Activated T-cell treated with anti-CD3 and anti-CD28 coated beads, Interleukin-2, amount 50 U/mL, for 24 hours (primary cell): ENCODE results near the gene GPC1.
A peak's percentile ranks its signal among the peaks of the same experiment; 100 is the strongest.

Source experiments
- DNase-seq: peaks from one replicate; pipeline ENCODE4 v3.0.0-alpha.2; 2020
- H3K27ac Mint-ChIP-seq: 2 replicates; pipeline ENCODE4 v1.8.0; 2020; ENCODE audit warnings: mild to moderate bottlenecking, mixed read lengths
- H3K27me3 Mint-ChIP-seq: 2 replicates; pipeline ENCODE4 v1.8.0; 2020; ENCODE audit warnings: mixed read lengths
- H3K36me3 Mint-ChIP-seq: 2 replicates; pipeline ENCODE4 v1.8.0; 2020; ENCODE audit warnings: low read depth, mixed read lengths
- H3K4me1 Mint-ChIP-seq: 2 replicates; pipeline ENCODE4 v1.8.0; 2020; ENCODE audit warnings: low read depth, mixed read lengths
- H3K4me3 Mint-ChIP-seq: 2 replicates; pipeline ENCODE4 v1.8.0; 2020; ENCODE audit warnings: mild to moderate bottlenecking, moderate library complexity, mixed read lengths
- H3K9me3 Mint-ChIP-seq: 2 replicates; pipeline ENCODE4 v1.8.0; 2020; ENCODE audit warnings: mixed read lengths

The GPC1 gene

DNA sequence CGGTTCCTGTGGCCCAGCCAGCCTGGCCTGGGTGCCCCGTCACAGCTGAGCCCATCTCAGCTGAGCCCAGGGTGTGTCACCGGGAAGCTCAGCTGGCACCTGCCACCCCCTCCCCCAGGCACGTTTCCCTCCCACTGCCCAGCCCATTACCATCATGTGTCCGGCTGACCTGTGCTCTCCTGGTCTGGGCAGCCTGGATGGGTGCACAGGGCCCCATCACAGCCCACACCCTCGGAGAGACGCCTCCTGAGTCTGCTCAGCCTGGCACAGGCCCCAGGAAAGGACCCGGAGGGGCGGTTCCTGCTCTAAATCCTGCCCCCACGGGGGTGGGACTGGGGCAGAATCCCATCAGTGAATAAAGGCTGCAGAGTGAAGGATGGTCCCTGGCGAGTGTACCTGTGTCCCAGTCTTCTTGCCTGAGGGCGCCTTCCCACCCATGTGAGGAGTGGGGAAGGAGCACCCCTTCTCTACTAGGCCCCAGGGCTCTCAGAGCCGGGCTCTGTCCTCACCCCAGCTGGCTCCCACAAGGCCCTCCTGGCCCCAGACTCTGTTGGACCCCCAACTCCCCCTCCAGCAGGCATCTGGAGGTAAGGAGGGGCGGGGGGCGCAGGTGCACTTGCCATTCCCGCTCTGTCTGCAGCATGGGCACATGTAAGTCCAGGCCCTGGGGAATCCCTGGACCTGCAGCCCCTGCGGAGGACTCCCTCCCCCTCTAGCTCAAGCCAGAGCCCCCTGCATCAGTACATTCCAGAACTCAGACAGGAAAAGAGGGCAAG, 21.2 kb downstream of the GPC1 start:
- peaks cover 35% of the 10 kb centered on the region for H3K27me3 Mint-ChIP-seq
- H3K9me3 Mint-ChIP-seq: no peaks in the 10 kb centered on the region
- H3K4me3 Mint-ChIP-seq: no peak overlapping the region
- peaks cover 7% of the 10 kb centered on the region for H3K4me1 Mint-ChIP-seq
- no peak for DNase-seq
- H3K27ac Mint-ChIP-seq: no peak overlapping the region
- H3K36me3 Mint-ChIP-seq: no peaks in the 10 kb centered on the region

DNA sequence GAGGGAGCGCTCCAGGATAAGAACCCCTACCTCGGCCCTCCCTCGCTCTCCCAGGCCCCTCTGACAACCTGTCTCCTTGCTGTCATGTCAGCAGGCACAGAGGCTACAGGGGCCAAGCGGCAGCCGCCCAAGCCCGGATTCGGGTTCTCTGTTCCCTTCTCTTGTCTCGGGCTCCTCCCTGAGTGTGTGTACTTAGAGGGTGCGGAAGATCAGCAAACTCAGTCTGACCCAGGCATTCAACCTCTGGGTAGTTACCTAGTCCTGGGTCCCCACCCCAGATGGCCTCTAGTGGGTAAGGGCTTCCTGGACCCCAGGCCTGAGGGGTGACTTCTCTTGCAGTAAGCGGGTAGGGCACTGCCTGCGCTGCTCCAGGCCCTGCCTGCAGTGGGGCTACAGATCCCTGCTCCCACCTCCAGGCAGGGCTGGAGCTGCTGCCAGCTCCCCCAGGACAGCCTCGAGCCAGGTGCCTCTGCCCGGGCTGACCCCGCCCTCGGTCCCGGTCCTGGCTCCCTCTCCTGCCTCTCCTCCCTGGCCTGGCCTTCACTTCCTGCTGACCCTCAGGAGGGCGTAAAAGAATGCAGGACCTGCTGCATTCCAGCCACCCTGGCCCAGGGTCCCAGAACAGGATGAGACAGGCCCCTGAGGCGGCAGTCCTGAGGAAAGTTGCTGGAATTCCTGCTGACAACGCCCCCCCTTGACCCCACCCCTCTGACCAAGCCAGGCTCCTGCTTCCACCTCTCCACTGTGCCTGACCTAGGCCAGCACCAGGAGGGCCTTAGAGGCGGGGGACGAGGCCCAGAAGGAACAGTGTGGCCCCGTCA, 22.0 kb downstream of the GPC1 start:
- Mint-ChIP-seq H3K27me3 (peaks cover 28% of the 10 kb centered on the region), H3K4me3 (no peak overlapping the region), H3K27ac (no peak overlapping the region), H3K36me3 (no peaks in the 10 kb centered on the region), H3K4me1 (peaks cover 7% of the 10 kb centered on the region), H3K9me3 (no peaks in the 10 kb centered on the region)
- no peak for DNase-seq

DNA sequence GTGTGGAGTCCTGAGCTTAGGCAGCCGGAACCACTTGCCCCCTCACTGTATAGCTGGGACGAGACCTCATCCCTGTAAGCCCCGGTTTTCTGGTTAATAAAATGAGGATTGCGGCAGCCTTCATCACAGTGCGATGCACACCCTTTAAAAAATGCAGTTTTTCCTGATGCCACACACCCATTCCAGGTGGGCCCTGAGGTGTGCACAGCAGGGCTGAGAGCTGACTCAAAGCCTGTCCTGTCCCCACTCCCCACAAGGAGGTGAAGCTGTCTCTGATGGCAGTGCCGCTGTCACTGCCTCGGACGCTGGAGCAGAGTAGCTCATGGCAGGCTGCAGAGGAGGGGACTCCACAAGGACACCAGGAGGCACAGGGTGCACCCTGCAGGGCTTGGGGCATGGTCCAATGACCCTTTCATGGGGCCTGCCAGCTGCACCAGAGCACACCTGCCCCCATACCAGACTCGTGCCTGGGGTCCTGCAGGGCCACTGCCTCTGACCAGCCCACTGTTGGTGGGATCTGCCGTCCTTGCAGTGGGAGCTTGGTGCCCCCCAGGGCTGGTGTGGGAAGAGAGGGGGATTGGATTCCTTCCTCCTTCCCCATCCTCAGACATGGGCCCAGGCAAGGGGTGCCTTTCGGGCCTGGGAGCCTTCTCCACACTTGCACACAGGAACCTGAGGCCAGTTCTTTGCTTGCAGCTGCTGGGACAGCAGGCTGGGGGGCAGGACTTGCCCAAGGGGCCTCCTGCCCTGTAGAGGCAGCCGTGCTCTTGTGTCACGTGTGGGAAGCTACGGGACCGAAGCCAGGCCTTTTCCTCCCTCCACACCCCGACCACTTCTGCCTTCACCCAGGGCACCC, 22.8 kb downstream of the GPC1 start:
- Mint-ChIP-seq H3K4me1 (peaks cover 7% of the 10 kb centered on the region), H3K27ac (no peak overlapping the region)

DNA sequence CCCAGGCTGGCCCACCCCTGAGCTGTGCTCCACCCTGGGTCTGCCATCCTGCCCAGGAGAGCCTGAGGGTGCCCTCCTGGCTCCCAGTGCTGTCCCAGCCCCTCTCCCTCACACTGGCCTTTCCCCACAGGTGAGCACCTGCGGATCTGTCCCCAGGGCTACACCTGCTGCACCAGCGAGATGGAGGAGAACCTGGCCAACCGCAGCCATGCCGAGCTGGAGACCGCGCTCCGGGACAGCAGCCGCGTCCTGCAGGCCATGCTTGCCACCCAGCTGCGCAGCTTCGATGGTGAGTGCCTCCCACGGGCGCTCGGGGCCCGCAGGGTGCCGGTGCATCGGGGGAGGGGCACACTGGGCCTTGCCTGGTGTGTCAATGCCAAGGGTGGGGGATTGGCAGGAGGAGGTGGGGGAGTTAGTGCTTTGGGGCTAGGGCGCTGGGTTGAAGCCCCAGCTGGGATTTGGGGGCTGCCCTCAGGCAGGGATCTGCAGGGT, 23.5 kb downstream of the GPC1 start:
- no peak for DNase-seq
- H3K9me3 Mint-ChIP-seq: no peaks in the 10 kb centered on the region
- peaks cover 27% of the 10 kb centered on the region for H3K27me3 Mint-ChIP-seq
- no peak overlapping the region for H3K4me3 Mint-ChIP-seq
- H3K36me3 Mint-ChIP-seq: no peaks in the 10 kb centered on the region
- no peak overlapping the region for H3K27ac Mint-ChIP-seq
- H3K4me1 Mint-ChIP-seq: peaks cover 6% of the 10 kb centered on the region

More for the DNA sequence above, 22.8 kb downstream of the GPC1 start:
- DNase-seq: no peak
- no peaks in the 10 kb centered on the region for H3K9me3 Mint-ChIP-seq
- peaks cover 28% of the 10 kb centered on the region for H3K27me3 Mint-ChIP-seq
- H3K36me3 Mint-ChIP-seq: no peaks in the 10 kb centered on the region
- no peak overlapping the region for H3K4me3 Mint-ChIP-seq

DNA sequence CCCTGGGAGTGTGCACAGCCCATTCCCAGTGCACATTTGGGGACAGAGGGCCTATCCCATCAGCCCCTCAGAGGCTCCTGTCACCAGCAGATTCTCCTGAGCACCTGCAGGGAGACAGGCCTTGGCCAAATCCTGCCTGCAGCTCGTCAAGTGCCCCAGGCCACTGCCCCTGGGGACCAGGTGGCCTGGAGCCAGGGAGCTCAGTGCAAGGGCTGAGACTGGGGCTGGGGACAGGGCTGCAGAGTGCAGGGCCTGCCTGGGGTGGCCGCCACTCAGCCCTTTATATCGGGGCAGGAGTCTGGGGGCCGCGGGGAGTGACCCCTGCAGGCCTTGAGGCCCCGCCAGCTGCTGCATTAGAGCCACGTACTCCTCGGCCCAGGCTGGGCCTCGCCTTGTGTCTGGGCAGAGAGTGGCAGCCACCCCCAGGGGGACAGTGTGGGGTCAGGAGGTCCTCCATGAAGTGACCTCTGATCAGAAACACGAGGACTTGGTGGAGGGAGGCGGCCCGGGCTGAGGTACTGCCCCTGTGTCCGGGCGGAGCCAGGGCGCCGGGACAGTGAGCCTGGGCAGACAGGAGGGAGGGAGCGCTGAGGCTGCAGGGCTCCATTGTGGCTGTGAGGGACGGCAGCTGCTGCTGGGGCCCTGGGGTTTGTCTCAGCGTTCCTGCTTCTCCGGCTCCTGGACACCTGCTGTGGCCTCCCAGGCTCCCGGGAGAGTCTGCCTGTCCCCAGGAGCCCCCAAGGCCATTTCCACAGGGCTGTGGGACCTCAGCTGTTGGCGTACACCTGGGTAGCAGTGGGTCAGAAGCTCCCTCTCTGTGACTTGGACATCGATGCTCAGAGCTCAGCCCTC, 24.2 kb downstream of the GPC1 start:
- H3K27me3 Mint-ChIP-seq: peaks cover 20% of the 10 kb centered on the region
- DNase-seq: no peak
- H3K4me1 Mint-ChIP-seq: peaks cover 3% of the 10 kb centered on the region
- no peak overlapping the region for H3K27ac Mint-ChIP-seq
- no peaks in the 10 kb centered on the region for H3K36me3 Mint-ChIP-seq
- H3K9me3 Mint-ChIP-seq: no peaks in the 10 kb centered on the region
- no peak overlapping the region for H3K4me3 Mint-ChIP-seq

GRCh38 chr2:240460253-240460711, 24.8 kb downstream of the GPC1 start:
- no peaks in the 10 kb centered on the region for H3K9me3 Mint-ChIP-seq
- no peak overlapping the region for H3K4me3 Mint-ChIP-seq
- H3K27me3 Mint-ChIP-seq: peaks cover 15% of the 10 kb centered on the region
- H3K36me3 Mint-ChIP-seq: no peaks in the 10 kb centered on the region
- H3K4me1 Mint-ChIP-seq: no peaks in the 10 kb centered on the region
- no peak for DNase-seq
- no peak overlapping the region for H3K27ac Mint-ChIP-seq

DNA sequence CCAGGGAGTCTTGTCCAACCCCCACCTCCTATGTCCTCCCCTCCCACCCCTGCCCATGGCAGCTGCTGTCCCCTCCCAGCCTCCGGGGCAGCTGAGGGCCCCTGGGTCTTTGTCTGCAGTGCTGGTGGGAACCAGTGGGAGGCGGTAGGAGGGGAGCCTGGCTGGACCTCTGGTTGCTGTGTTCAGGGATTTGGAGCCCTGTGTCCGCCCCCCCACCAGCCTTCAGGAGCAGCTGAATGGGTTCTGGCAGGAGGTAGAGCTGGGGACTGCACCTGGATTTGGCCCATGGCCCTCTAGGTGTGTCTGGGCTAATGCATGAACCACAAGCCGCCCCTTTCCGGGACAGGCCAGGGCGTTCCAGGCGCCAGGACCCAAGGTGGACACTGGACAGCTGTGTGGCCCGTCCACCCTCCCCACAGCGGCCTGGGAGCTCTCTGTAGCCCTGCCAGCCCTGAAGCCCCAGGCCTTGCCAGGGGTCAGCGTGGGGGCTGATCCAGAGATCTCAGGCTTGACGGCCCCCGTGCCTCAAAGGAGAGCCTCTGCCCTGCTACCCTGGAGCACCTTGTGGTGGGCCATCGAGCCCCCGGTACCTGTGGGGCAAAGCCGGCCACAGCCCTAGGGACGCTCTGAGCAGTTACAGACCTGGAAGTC, 25.4 kb downstream of the GPC1 start:
- Mint-ChIP-seq H3K27me3 (peaks cover 11% of the 10 kb centered on the region), H3K4me1 (no peaks in the 10 kb centered on the region), H3K4me3 (no peak overlapping the region), H3K9me3 (no peaks in the 10 kb centered on the region), H3K36me3 (no peaks in the 10 kb centered on the region), H3K27ac (no peak overlapping the region)
- no peak for DNase-seq

DNA sequence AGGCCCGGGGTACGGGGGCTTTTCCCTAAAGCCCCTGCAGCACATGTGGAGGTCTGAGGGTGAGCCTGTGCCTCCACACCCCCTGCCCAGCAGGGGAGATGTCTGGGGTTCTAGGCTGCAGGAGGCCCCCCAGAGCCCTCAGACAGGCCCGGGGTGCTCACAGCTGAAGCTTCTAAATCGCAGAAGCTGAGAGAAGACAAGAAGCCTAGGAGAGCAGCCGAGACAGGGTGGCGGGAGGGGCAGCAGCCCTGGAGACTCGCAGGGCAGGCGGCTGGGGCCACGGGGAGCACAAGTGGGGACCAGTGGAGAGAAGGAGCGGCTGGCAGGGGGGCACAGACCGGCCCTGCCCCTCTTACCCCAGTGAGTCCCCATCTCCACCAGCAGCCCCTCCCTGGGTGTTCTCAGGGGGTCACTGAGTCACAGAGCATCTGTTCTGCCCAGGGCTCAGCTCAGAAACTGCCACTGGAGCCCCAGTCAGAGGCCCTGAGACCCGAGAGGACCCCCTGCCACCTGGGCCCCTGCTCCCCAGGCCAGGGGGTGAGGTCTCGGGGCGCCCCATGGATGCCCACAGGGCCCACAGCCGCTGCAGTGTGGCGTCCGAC, 26.1 kb downstream of the GPC1 start:
- H3K27me3 Mint-ChIP-seq: peaks cover 7% of the 10 kb centered on the region
- no peaks in the 10 kb centered on the region for H3K4me1 Mint-ChIP-seq
- H3K4me3 Mint-ChIP-seq: no peak overlapping the region
- DNase-seq: no peak
- no peak overlapping the region for H3K27ac Mint-ChIP-seq
- H3K9me3 Mint-ChIP-seq: no peaks in the 10 kb centered on the region
- H3K36me3 Mint-ChIP-seq: no peaks in the 10 kb centered on the region

GRCh38 chr2:240462073-240462706, 26.7 kb downstream of the GPC1 start:
- Mint-ChIP-seq H3K27me3 (peaks cover 1% of the 10 kb centered on the region), H3K36me3 (no peaks in the 10 kb centered on the region), H3K4me1 (no peaks in the 10 kb centered on the region), H3K27ac (no peak overlapping the region), H3K4me3 (no peak overlapping the region), H3K9me3 (no peaks in the 10 kb centered on the region)
- DNase-seq: no peak

GRCh38 chr2:240462707-240463273, 27.3 kb downstream of the GPC1 start:
- no peak overlapping the region for H3K4me3 Mint-ChIP-seq
- H3K27ac Mint-ChIP-seq: no peak overlapping the region
- H3K36me3 Mint-ChIP-seq: no peaks in the 10 kb centered on the region
- H3K9me3 Mint-ChIP-seq: no peaks in the 10 kb centered on the region
- DNase-seq: no peak
- H3K27me3 Mint-ChIP-seq: no peaks in the 10 kb centered on the region
- no peaks in the 10 kb centered on the region for H3K4me1 Mint-ChIP-seq

DNA sequence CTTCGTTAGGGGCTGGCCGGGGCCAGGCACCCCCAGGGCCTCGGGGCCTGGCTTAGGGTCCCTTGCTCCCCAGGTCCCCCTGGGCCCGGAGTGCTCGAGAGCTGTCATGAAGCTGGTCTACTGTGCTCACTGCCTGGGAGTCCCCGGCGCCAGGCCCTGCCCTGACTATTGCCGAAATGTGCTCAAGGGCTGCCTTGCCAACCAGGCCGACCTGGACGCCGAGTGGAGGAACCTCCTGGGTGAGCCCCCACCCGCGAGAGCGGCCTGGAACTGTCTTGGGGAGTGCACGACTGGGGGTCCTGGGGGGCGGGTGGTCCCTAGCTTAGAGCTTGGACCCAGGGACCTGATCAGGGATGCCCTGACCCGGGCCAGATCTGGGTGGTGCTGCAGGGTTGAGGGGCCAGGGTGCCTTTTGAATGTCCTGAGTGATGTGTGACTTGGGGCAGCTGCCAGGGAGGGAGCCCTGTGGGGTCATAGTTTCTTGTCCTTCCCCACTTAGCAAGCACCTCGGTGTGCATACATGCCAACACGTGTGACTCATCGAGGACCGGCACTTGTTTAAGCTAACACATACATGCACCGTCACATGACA, 27.9 kb downstream of the GPC1 start:
- peak; percentile 23 for DNase-seq
- Mint-ChIP-seq H3K4me1 (no peaks in the 10 kb centered on the region), H3K4me3 (no peak overlapping the region), H3K36me3 (no peaks in the 10 kb centered on the region), H3K27me3 (no peaks in the 10 kb centered on the region), H3K27ac (no peak overlapping the region), H3K9me3 (no peaks in the 10 kb centered on the region)

- peak; percentile 19 for DNase-seq
- no peaks in the 10 kb centered on the region for H3K4me1 Mint-ChIP-seq
- H3K36me3 Mint-ChIP-seq: no peaks in the 10 kb centered on the region
- H3K9me3 Mint-ChIP-seq: no peaks in the 10 kb centered on the region
- no peak overlapping the region for H3K4me3 Mint-ChIP-seq
- H3K27ac Mint-ChIP-seq: no peak overlapping the region
- H3K27me3 Mint-ChIP-seq: no peaks in the 10 kb centered on the region
Observed at GRCh38 chr2:240463866-240464481, 28.5 kb downstream of the GPC1 start.
